ENCODE data around the gene EXOSC9.

- no peak for TF ChIP-seq CTCF (IDR thresholded peaks at IDR 0.05; ENCODE audit: low read depth, low read length)
- no peak for TF ChIP-seq MAX (IDR thresholded peaks at IDR 0.05; ENCODE audit: low read depth, low read length)
Measured at GRCh38 chr4:121806411-121806810, 5.3 kb downstream of the EXOSC9 start.

Measured in NB4 (cell line).